PFSK-1 (cell line): ENCODE measurements around the gene BACH1.

Experiments
- FOXP2 ChIP-seq: optimal IDR thresholded peaks from 2 replicates; pipeline ENCODE3; 2011; ENCODE audit warnings: borderline replicate concordance, control low read depth, inconsistent platforms; ENCODE audit not compliant: insufficient read depth; ENCODE audit errors: extremely low read length, extremely low read depth
- POLR2AphosphoS5 ChIP-seq: IDR thresholded peaks from 2 replicates; pipeline ENCODE4 v1.6.1; 2012; ENCODE audit warnings: low read depth, mild to moderate bottlenecking, control low read depth, low read length, moderate library complexity
- SIN3A ChIP-seq: IDR thresholded peaks from 2 replicates; pipeline ENCODE4 v1.6.1; 2012; ENCODE audit warnings: mild to moderate bottlenecking, low read length, moderate library complexity, borderline replicate concordance; ENCODE audit not compliant: insufficient read depth
- TAF1 ChIP-seq: IDR thresholded peaks from 2 replicates; pipeline ENCODE4 v1.6.1; 2012; ENCODE audit warnings: low read length, control low read depth, borderline replicate concordance; ENCODE audit not compliant: insufficient read depth

- no peak for TF ChIP-seq TAF1
- TF ChIP-seq POLR2AphosphoS5 = no peak
- TF ChIP-seq SIN3A = no peak
- no peak for TF ChIP-seq FOXP2
These were observed 92.1 kb downstream of the BACH1 start for GRCh38 chr21:29390778-29391177.
